Measurements from ENCODE around the gene ISY1. TPM values are rescaled to one million over a fixed set of nuclear protein-coding genes. Genes with fewer than 3 reads are reported as not detected.
"Not testable (repeated sequence)": the region's sequence is repeated elsewhere in the genome, so short reads cannot be mapped to it uniquely, and the experiment has no call there.

Gene ISY1
- total RNA-seq, 4 donors from 2014 or later, result 6.0 to 26.3 (median 19.6) TPM

DNA sequence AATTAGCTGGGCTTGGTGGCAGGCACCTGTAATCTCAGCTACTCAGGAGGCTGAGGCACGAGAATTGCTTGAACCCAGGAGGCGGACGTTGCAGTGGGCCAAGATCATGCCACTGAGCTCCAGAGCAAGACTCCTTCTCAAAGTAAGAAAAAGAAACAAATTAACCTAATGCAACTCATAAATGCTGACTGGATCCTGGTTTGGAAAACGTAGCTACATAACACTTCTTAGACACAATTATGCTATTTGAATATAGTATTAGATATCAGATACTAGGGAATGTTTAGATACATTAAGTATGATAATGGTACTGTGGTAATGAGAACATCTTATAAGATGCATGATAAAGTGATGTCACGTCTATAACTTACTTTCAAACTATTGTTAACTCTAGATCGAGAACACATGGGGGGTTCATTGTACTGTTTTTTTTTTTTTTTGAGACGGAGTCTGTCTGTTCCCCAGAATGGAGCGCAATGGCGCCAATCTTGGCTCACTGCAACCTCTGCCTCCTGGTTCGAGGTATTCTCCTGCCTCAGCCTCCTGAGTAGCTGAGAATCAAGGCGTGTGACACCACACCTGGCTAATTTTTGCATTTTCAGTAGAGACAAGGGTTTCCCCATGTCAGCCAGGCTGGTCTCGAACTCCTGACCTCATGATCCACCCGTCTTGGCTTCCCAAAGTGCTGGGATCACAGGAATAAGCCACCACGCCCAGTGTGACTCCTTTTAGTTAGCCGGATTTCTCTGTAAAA is 5.9 kb upstream of the ISY1 start:
- peaks cover 8 to 25% (median 12%) of the 10 kb centered on the region in 3 donors for H3K4me1 ChIP-seq
- DNase-seq, result no peak
- no peak overlapping the region for H3K4me3 ChIP-seq
- H3K27me3 ChIP-seq, result no peaks in the 10 kb centered on the region
- 86 to 87% methylated on average over 14 to 15 of the region's 15 CpGs for WGBS, 2 donors
- H3K27ac ChIP-seq, result no peak overlapping the region
- intact Hi-C loops (cut with DNase I), result no loop called here
- no peaks in the 10 kb centered on the region for H3K9me3 ChIP-seq
- peaks cover 7 to 72% (median 33%) of the 10 kb centered on the region in 3 donors for H3K36me3 ChIP-seq
- no peak for TF ChIP-seq POLR2A (IDR thresholded peaks at IDR 0.05)
- TF ChIP-seq, protein P1, sequence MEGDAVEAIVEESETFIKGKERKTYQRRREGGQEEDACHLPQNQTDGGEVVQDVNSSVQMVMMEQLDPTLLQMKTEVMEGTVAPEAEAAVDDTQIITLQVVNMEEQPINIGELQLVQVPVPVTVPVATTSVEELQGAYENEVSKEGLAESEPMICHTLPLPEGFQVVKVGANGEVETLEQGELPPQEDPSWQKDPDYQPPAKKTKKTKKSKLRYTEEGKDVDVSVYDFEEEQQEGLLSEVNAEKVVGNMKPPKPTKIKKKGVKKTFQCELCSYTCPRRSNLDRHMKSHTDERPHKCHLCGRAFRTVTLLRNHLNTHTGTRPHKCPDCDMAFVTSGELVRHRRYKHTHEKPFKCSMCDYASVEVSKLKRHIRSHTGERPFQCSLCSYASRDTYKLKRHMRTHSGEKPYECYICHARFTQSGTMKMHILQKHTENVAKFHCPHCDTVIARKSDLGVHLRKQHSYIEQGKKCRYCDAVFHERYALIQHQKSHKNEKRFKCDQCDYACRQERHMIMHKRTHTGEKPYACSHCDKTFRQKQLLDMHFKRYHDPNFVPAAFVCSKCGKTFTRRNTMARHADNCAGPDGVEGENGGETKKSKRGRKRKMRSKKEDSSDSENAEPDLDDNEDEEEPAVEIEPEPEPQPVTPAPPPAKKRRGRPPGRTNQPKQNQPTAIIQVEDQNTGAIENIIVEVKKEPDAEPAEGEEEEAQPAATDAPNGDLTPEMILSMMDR (IDR thresholded peaks at IDR 0.05), result no peak

DNA sequence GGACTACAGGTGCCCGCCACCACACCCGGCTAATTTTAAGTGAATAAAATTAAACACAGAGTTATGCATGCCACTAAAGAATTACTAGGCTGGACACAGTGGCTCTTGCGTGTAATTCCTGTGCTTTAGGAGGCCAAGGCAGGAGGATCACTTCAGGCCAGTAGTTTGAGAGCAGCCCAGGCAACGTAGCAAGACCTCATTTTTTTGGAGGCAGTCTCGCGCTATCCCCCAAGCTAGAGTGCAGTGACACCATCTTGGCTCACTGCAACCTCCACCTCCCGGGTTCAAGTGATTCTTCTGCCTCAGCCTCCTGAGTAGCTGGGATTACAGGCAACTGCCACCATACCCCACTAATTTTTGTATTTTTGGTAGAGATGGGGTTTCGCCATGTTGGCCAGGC is 4.7 kb upstream of the ISY1 start:
- DNase-seq; H3K27me3 ChIP-seq; H3K4me3 ChIP-seq; intact Hi-C loops (cut with DNase I); H3K27ac ChIP-seq; H3K9me3 ChIP-seq: not testable (repeated sequence)
- peaks cover 8 to 16% (median 8%) of the 10 kb centered on the region in 3 donors for H3K4me1 ChIP-seq
- WGBS, 2 donors, result 92 to 96% methylated on average over 8 of the region's 8 CpGs
- H3K36me3 ChIP-seq, result peaks cover 7 to 60% (median 22%) of the 10 kb centered on the region in 3 donors

DNA sequence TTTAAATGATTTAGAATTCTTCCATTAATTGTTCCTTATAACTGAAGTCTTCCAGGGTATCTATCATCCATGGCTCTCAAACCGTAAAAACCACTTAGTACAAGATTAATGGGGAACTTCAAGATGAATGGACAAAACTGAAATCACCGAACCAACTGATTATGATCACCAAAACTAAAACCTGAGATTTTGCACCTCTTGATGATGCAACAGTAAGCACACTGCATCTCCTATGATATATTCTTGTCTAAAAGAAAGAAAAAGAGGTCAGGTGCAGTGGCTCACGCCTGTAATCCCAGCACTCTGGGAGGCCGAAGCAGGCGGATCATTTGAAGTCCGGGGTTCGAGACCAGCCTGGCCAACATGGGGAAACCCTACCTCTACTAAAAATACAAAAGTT is 3.6 kb upstream of the ISY1 start:
- WGBS, 2 donors, result 84 to 95% methylated on average over 7 of the region's 7 CpGs
- no peak overlapping the region for H3K4me3 ChIP-seq
- intact Hi-C loops (cut with DNase I), result no loop called here

DNA sequence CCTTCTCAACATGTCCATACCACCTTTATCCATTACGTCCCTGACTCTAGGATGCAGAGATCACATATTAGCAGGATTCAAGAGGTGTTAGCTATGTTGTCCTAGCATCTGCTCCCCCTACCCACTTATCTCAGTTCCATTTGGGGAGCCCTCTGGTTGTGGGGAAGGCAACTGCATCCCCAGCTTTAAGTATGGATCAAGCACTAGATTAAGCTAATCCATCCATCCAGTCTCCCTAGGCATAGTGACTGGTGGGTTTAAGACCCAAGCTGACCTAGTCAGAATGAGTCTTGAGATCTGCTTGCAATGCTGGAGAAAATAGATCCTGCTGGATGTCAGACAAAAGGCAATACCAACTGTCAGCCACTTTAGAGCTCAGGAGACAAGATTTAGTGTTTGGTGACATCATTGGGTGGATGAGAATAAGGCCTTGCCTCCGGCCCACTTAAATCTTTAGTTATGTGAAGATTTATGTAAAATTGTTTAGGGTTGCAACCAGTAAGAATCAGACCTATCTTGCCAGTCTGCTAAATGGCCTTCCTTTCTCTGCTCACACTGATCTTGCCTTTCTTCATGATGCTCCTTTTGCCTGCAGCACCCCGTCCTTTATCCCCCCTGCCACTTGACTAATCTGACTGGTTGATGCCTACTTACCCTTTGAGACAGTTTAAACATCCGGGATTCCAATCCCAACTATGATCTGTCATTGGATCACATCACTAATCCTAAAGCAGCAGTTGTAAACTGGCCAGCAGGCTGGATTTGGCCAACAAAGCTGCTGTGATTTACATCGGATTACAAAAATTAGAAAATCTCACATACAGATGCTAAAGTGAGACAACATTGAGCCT is 2.1 kb upstream of the ISY1 start:
- no peak for DNase-seq
- 47 to 64% methylated on average over 5 of the region's 5 CpGs for WGBS, 2 donors
- Histone ChIP-seq H3K27ac (peak overlapping the region in 3 of 4 donors; percentile 96 to 97 (median 97)), H3K4me1 (peaks cover 16 to 34% (median 17%) of the 10 kb centered on the region in 3 donors), H3K4me3 (no peak overlapping the region), H3K9me3 (no peaks in the 10 kb centered on the region), H3K27me3 (no peaks in the 10 kb centered on the region), H3K36me3 (peaks cover 0 to 45% (median 3%) of the 10 kb centered on the region in 3 donors)
- intact Hi-C loops (cut with DNase I), result no loop called here
- TF ChIP-seq, protein P1 (IDR thresholded peaks at IDR 0.05), result peak in 2 of 6 experiments; percentile 24 to 30
- TF ChIP-seq POLR2A (IDR thresholded peaks at IDR 0.05), result no peak

More for the DNA sequence above, 3.6 kb upstream of the ISY1 start:
- DNase-seq, result no peak
- no peak overlapping the region for H3K27ac ChIP-seq
- peaks cover 13 to 24% (median 13%) of the 10 kb centered on the region in 3 donors for H3K4me1 ChIP-seq
- peaks cover 0 to 49% (median 11%) of the 10 kb centered on the region in 3 donors for H3K36me3 ChIP-seq
- TF ChIP-seq, protein P1 (IDR thresholded peaks at IDR 0.05), result no peak
- no peak for TF ChIP-seq POLR2A (IDR thresholded peaks at IDR 0.05)
- no peaks in the 10 kb centered on the region for H3K27me3 ChIP-seq
- no peaks in the 10 kb centered on the region for H3K9me3 ChIP-seq

DNA sequence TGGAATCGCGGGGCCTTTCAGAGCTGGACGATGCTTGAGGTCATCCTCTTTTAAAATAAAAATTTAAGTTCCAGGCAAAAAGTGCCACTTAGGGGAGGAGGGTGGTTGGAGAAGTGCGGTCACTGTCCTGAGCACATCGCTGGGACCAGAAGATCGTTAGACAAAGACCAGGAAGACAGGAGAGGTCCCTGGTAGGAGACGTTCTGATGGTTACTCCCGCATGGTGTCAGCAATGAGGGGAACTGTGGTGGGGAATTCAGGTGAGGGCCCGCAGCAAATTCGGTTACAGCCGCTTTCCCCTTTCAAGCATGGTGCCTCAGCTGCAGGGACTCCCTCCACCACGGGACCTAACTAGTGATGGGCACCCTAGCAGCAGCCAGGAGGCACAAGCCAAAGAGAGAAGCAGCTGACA is 1.0 kb upstream of the ISY1 start:
- peak overlapping the region; percentile 90 to 97 (median 96) for H3K27ac ChIP-seq

More for the DNA sequence above, 1.0 kb upstream of the ISY1 start:
- H3K9me3 ChIP-seq, result no peaks in the 10 kb centered on the region
- no peak for TF ChIP-seq POLR2A (IDR thresholded peaks at IDR 0.05)
- TF ChIP-seq, protein P1 (IDR thresholded peaks at IDR 0.05), result no peak
- peaks cover 0 to 45% (median 3%) of the 10 kb centered on the region in 3 donors for H3K36me3 ChIP-seq
- WGBS, 2 donors, result 0 to 3% methylated on average over 5 to 11 of the region's 12 CpGs
- no peak for DNase-seq
- no peaks in the 10 kb centered on the region for H3K27me3 ChIP-seq
- peak overlapping the region; percentile 52 to 96 (median 68) for H3K4me3 ChIP-seq
- peaks cover 16 to 34% (median 17%) of the 10 kb centered on the region in 3 donors for H3K4me1 ChIP-seq
- intact Hi-C loops (cut with DNase I), result no loop called here

Measured in esophagus squamous epithelium (tissue), 5 donors.